C1 segment of cervical spinal cord (tissue), 14 donors: ENCODE results near the gene VIM.

Experiments
- DNase-seq, 14 donors: peaks; one replicate each; lab custom pipeline; 2025; lab: John Stamatoyannopoulos, UW

The VIM gene

GRCh38 chr10:17209881-17210280, 18.2 kb upstream of the VIM start:
- no peak for DNase-seq

- no peak for DNase-seq
Measured at GRCh38 chr10:17210361-17210760, 17.7 kb upstream of the VIM start.

GRCh38 chr10:17212802-17213221, 15.2 kb upstream of the VIM start:
- no peak for DNase-seq

- no peak for DNase-seq
Measured at GRCh38 chr10:17213646-17214349, 14.2 kb upstream of the VIM start.

- DNase-seq: no peak
Measured at GRCh38 chr10:17214526-17214925, 13.5 kb upstream of the VIM start.

GRCh38 chr10:17214971-17215781, 12.9 kb upstream of the VIM start:
- DNase-seq: peak in 1 of 14 donors; percentile 20

GRCh38 chr10:17215782-17216122, 12.3 kb upstream of the VIM start:
- DNase-seq: no peak

GRCh38 chr10:17216217-17216900, 11.7 kb upstream of the VIM start:
- DNase-seq: peak in 1 of 14 donors; percentile 12

GRCh38 chr10:17216901-17217395, 11.1 kb upstream of the VIM start:
- DNase-seq: no peak

GRCh38 chr10:17217631-17218232, 10.3 kb upstream of the VIM start:
- DNase-seq: no peak

- no peak for DNase-seq
Measured at GRCh38 chr10:17219024-17219423, 9.0 kb upstream of the VIM start.

GRCh38 chr10:17220652-17221100, 7.4 kb upstream of the VIM start:
- no peak for DNase-seq

GRCh38 chr10:17222329-17222728, 5.7 kb upstream of the VIM start:
- no peak for DNase-seq

GRCh38 chr10:17225808-17226207, 2.2 kb upstream of the VIM start:
- DNase-seq: peak in 1 of 14 donors; percentile 10

GRCh38 chr10:17226891-17227303, 1.1 kb upstream of the VIM start:
- DNase-seq: peak in 1 of 14 donors; percentile 5

GRCh38 chr10:17227367-17228090, 512 bp upstream of the VIM start:
- DNase-seq: no peak

- DNase-seq: peak in 10 of 14 donors; percentile 25 to 78 (median 39)
Measured at GRCh38 chr10:17229016-17229716, 1.1 kb downstream of the VIM start.

GRCh38 chr10:17229717-17229966, 1.6 kb downstream of the VIM start:
- peak in 2 of 14 donors; percentile 13 to 43 for DNase-seq

GRCh38 chr10:17229967-17230682, 2.1 kb downstream of the VIM start:
- peak in 9 of 14 donors; percentile 5 to 63 (median 22) for DNase-seq

- DNase-seq: no peak
Measured at GRCh38 chr10:17231788-17232187, 3.7 kb downstream of the VIM start.
